Liver (tissue), 9 donors: ENCODE data around the gene NSD1. TPM values are rescaled to one million over a fixed set of nuclear protein-coding genes. Genes with fewer than 3 reads are reported as not detected.

Experiments used
- DNase-seq: peaks from one replicate; pipeline ENCODE4 v3.0.0-alpha.2; 2017; ENCODE audit warnings: low spot score
- H3K27ac ChIP-seq, 2 donors: one replicate each; pipeline ENCODE4 v1.7.0; 2013; ENCODE audit warnings: inconsistent platforms in 2 of 2, low read length in 2 of 2, control low read depth in 1 of 2, low read depth in 1 of 2, mild to moderate bottlenecking in 1 of 2
- H3K27me3 ChIP-seq, 4 donors: one replicate each; pipeline versions ENCODE4 v1.6.1 to v1.7.0; 2013; ENCODE audit warnings: low read length in 3 of 4, inconsistent platforms in 1 of 4, mild to moderate bottlenecking in 1 of 4, moderate library complexity in 1 of 4; ENCODE audit not compliant: control insufficient read depth in 4 of 4, insufficient read depth in 4 of 4
- H3K36me3 ChIP-seq, 4 donors: one replicate each; pipeline versions ENCODE4 v1.6.1 to v1.7.0; 2013; ENCODE audit warnings: low read length in 3 of 4, mild to moderate bottlenecking in 3 of 4, low read depth in 1 of 4, moderate library complexity in 1 of 4; ENCODE audit not compliant: control insufficient read depth in 4 of 4, insufficient read depth in 3 of 4
- H3K4me1 ChIP-seq, 4 donors: one replicate each; pipeline versions ENCODE4 v1.6.1 to v1.7.0; 2013; ENCODE audit warnings: low read length in 3 of 4, mild to moderate bottlenecking in 3 of 4, moderate library complexity in 1 of 4; ENCODE audit not compliant: control insufficient read depth in 4 of 4, insufficient read depth in 4 of 4
- H3K4me3 ChIP-seq, 3 donors: one replicate each; pipeline versions ENCODE4 v1.6.1 to v1.7.0; 2013; ENCODE audit warnings: low read length in 3 of 3, control low read depth in 1 of 3, low read depth in 1 of 3, mild to moderate bottlenecking in 1 of 3
- H3K9ac ChIP-seq, 2 donors: one replicate each; pipeline ENCODE4 v1.7.0; 2013; ENCODE audit warnings: low read length in 2 of 2, mild to moderate bottlenecking in 2 of 2, moderate library complexity in 2 of 2, control low read depth in 1 of 2, low read depth in 1 of 2
- H3K9me3 ChIP-seq, 4 donors: one replicate each; pipeline versions ENCODE4 v1.6.1 to v1.7.0; 2013; ENCODE audit warnings: low read length in 3 of 4; ENCODE audit not compliant: control insufficient read depth in 4 of 4
- EGR1 ChIP-seq, 2 donors: IDR thresholded peaks; 2 replicates each; pipeline ENCODE4 v1.6.1; 2016 to 2018; ENCODE audit warnings: antibody characterized with exemption in 2 of 2, low read depth in 2 of 2
- FOXA1 ChIP-seq: IDR thresholded peaks from 2 replicates; pipeline ENCODE4 v1.6.1; 2016; ENCODE audit warnings: antibody characterized with exemption
- FOXA2 ChIP-seq: IDR thresholded peaks from 2 replicates; pipeline ENCODE4 v1.6.1; 2016; ENCODE audit warnings: antibody characterized with exemption
- GABPA ChIP-seq, 2 donors: IDR thresholded peaks in 1 of 2; conservative IDR thresholded peaks in 1 of 2; 2 replicates each; pipeline ENCODE4 v1.6.1; 2016; ENCODE audit warnings: antibody characterized with exemption in 2 of 2, mild to moderate bottlenecking in 1 of 2, moderate library complexity in 1 of 2
- HNF4A ChIP-seq, 2 donors: conservative IDR thresholded peaks; 2 replicates each; pipeline ENCODE4 v1.6.1; 2016; ENCODE audit warnings: antibody characterized with exemption in 2 of 2, mild to moderate bottlenecking in 2 of 2
- HNF4G ChIP-seq: IDR thresholded peaks from 2 replicates; pipeline ENCODE4 v1.6.1; 2016; ENCODE audit warnings: antibody characterized with exemption
- NR2F2 ChIP-seq: IDR thresholded peaks from 2 replicates; pipeline ENCODE4 v1.6.1; 2016; ENCODE audit warnings: antibody characterized with exemption
- RAD21 ChIP-seq, 2 donors: IDR thresholded peaks; 2 replicates each; pipeline ENCODE4 v1.6.1; 2016; ENCODE audit warnings: antibody characterized with exemption in 2 of 2, mild to moderate bottlenecking in 2 of 2
- RXRA ChIP-seq, 2 donors: IDR thresholded peaks; 2 replicates each; pipeline ENCODE4 v1.6.1; 2017 to 2018; ENCODE audit warnings: antibody characterized with exemption in 2 of 2, mild to moderate bottlenecking in 1 of 2
- SP1 ChIP-seq: IDR thresholded peaks from 2 replicates; pipeline ENCODE4 v1.6.1; 2018; ENCODE audit warnings: antibody characterized with exemption, mild to moderate bottlenecking
- TAF1 ChIP-seq: conservative IDR thresholded peaks from 2 replicates; pipeline ENCODE4 v1.6.1; 2016; ENCODE audit warnings: antibody characterized with exemption, mild to moderate bottlenecking
- YY1 ChIP-seq: IDR thresholded peaks from 2 replicates; pipeline ENCODE4 v1.6.1; 2016; ENCODE audit warnings: antibody characterized with exemption, mild to moderate bottlenecking
- WGBS: extraction: QIAGEN DNeasy Blood & Tissue Kit; methylation state at CpG from one replicate; pipeline ENCODE4 v1.1.7; 2013; 5-methylcytosine and 5-hydroxymethylcytosine counted together
- polyA plus RNA-seq, 2 donors: library from polyadenylated mRNA; stranded (reverse) in 1 of 2; unstranded in 1 of 2; fragments of 200-250 nt in 1 of 2; fragments of >200 nt in 1 of 2; fragmentation: Nextera tagmentation in 1 of 2; extraction: Ambion mirVana in 1 of 2; gene quantifications; one replicate each; pipeline versions ENCODE4 v1.2.1 to v1.2.3, GENCODE V29; 2013 to 2015
- total RNA-seq, 2 donors: library from RNA; depleted of rRNA; stranded (reverse); fragments of >200 nt; gene quantifications; one replicate each; pipeline ENCODE4 v1.2.3, GENCODE V29; 2014
- TF ChIP-seq, protein P1 (sequence below): IDR thresholded peaks from 2 replicates; pipeline ENCODE4 v1.6.1; 2016; ENCODE audit warnings: antibody characterized with exemption, mild to moderate bottlenecking
- TF ChIP-seq, protein P2 (sequence below): IDR thresholded peaks from 2 replicates; pipeline ENCODE4 v1.6.1; 2016; ENCODE audit warnings: antibody characterized with exemption
- TF ChIP-seq, protein P3 (sequence below): IDR thresholded peaks from 2 replicates; pipeline ENCODE4 v1.6.1; 2016; ENCODE audit warnings: antibody characterized with exemption
- TF ChIP-seq, protein P4 (sequence below): IDR thresholded peaks from 2 replicates; pipeline ENCODE4 v1.6.1; 2016; ENCODE audit warnings: antibody characterized with exemption
- TF ChIP-seq, protein P5 (sequence below): fragments of 150-350 bp; IDR thresholded peaks from 2 replicates; pipeline ENCODE4 v1.5.1; 2017; ENCODE audit warnings: improper control_type of control experiment, low read depth, low read length; ENCODE audit not compliant: missing input control
- donor health status: healthy.
- donor health status: healthy.
- donor health status: healthy.
- donor health status: healthy.
- donor health status: healthy.

Gene NSD1
- total and polyA plus RNA-seq, 4 donors: 5.3 to 34.1 (median 19.3) TPM

DNA sequence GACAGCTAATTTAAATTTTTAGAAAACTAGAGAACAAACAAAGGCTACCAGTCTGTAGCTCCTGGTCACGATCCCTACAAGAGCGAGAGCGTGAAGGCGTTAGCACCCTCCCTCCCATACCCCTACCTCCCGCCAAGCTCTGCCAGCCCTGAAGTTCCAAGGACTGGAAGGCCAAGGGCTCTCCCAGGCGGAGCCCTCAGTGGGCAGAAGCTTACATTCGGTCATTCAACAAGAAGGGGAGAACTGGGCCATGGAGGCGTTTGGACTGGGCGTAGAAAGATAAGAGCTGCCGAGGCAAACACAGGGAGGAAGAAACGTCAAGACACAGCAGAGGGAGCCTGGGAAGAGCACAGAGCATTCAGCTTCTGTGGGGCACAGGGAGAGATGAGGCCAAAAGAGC is 175.2 kb downstream of the NSD1 start:
- Histone ChIP-seq H3K27me3 (no peaks in the 10 kb centered on the region), H3K9me3 (no peaks in the 10 kb centered on the region), H3K4me3 (no peak overlapping the region), H3K4me1 (peaks cover 10 to 37% (median 25%) of the 10 kb centered on the region in 4 donors), H3K27ac (no peak overlapping the region), H3K36me3 (peaks cover 6 to 16% (median 11%) of the 10 kb centered on the region in 4 donors), H3K9ac (no peak overlapping the region)
- DNase-seq: no peak
- whole genome bisulfite sequencing: 94% methylated on average over 11 of the region's 11 CpGs
- TF ChIP-seq RXRA (IDR thresholded peaks at IDR 0.05): no peak
- TF ChIP-seq, protein P1, sequence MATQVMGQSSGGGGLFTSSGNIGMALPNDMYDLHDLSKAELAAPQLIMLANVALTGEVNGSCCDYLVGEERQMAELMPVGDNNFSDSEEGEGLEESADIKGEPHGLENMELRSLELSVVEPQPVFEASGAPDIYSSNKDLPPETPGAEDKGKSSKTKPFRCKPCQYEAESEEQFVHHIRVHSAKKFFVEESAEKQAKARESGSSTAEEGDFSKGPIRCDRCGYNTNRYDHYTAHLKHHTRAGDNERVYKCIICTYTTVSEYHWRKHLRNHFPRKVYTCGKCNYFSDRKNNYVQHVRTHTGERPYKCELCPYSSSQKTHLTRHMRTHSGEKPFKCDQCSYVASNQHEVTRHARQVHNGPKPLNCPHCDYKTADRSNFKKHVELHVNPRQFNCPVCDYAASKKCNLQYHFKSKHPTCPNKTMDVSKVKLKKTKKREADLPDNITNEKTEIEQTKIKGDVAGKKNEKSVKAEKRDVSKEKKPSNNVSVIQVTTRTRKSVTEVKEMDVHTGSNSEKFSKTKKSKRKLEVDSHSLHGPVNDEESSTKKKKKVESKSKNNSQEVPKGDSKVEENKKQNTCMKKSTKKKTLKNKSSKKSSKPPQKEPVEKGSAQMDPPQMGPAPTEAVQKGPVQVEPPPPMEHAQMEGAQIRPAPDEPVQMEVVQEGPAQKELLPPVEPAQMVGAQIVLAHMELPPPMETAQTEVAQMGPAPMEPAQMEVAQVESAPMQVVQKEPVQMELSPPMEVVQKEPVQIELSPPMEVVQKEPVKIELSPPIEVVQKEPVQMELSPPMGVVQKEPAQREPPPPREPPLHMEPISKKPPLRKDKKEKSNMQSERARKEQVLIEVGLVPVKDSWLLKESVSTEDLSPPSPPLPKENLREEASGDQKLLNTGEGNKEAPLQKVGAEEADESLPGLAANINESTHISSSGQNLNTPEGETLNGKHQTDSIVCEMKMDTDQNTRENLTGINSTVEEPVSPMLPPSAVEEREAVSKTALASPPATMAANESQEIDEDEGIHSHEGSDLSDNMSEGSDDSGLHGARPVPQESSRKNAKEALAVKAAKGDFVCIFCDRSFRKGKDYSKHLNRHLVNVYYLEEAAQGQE: no peak
- TF ChIP-seq NR2F2: no peak
- TF ChIP-seq GABPA (IDR thresholded peaks at IDR 0.05 in 1 of 2, conservative IDR thresholded peaks at IDR 0.05 in 1 of 2): no peak
- no peak for TF ChIP-seq RAD21 (IDR thresholded peaks at IDR 0.05)
- no peak for TF ChIP-seq EGR1 (IDR thresholded peaks at IDR 0.05; ENCODE audit: low read depth in 2 of 2)
- no peak for TF ChIP-seq HNF4A (conservative IDR thresholded peaks at IDR 0.05)
- no peak for TF ChIP-seq FOXA2
- TF ChIP-seq SP1: no peak
- TF ChIP-seq, protein P2, sequence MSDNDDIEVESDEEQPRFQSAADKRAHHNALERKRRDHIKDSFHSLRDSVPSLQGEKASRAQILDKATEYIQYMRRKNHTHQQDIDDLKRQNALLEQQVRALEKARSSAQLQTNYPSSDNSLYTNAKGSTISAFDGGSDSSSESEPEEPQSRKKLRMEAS: no peak
- TF ChIP-seq, protein P3, sequence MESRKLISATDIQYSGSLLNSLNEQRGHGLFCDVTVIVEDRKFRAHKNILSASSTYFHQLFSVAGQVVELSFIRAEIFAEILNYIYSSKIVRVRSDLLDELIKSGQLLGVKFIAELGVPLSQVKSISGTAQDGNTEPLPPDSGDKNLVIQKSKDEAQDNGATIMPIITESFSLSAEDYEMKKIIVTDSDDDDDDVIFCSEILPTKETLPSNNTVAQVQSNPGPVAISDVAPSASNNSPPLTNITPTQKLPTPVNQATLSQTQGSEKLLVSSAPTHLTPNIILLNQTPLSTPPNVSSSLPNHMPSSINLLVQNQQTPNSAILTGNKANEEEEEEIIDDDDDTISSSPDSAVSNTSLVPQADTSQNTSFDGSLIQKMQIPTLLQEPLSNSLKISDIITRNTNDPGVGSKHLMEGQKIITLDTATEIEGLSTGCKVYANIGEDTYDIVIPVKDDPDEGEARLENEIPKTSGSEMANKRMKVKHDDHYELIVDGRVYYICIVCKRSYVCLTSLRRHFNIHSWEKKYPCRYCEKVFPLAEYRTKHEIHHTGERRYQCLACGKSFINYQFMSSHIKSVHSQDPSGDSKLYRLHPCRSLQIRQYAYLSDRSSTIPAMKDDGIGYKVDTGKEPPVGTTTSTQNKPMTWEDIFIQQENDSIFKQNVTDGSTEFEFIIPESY: no peak
- TF ChIP-seq, protein P4, sequence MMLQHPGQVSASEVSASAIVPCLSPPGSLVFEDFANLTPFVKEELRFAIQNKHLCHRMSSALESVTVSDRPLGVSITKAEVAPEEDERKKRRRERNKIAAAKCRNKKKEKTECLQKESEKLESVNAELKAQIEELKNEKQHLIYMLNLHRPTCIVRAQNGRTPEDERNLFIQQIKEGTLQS: no peak
- no peak for TF ChIP-seq YY1
- TF ChIP-seq, protein P5, sequence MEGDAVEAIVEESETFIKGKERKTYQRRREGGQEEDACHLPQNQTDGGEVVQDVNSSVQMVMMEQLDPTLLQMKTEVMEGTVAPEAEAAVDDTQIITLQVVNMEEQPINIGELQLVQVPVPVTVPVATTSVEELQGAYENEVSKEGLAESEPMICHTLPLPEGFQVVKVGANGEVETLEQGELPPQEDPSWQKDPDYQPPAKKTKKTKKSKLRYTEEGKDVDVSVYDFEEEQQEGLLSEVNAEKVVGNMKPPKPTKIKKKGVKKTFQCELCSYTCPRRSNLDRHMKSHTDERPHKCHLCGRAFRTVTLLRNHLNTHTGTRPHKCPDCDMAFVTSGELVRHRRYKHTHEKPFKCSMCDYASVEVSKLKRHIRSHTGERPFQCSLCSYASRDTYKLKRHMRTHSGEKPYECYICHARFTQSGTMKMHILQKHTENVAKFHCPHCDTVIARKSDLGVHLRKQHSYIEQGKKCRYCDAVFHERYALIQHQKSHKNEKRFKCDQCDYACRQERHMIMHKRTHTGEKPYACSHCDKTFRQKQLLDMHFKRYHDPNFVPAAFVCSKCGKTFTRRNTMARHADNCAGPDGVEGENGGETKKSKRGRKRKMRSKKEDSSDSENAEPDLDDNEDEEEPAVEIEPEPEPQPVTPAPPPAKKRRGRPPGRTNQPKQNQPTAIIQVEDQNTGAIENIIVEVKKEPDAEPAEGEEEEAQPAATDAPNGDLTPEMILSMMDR: no peak
- TF ChIP-seq FOXA1: no peak
- TF ChIP-seq TAF1: no peak
- TF ChIP-seq HNF4G: no peak
